ENCODE data around the gene CD247.

Gene CD247

DNA sequence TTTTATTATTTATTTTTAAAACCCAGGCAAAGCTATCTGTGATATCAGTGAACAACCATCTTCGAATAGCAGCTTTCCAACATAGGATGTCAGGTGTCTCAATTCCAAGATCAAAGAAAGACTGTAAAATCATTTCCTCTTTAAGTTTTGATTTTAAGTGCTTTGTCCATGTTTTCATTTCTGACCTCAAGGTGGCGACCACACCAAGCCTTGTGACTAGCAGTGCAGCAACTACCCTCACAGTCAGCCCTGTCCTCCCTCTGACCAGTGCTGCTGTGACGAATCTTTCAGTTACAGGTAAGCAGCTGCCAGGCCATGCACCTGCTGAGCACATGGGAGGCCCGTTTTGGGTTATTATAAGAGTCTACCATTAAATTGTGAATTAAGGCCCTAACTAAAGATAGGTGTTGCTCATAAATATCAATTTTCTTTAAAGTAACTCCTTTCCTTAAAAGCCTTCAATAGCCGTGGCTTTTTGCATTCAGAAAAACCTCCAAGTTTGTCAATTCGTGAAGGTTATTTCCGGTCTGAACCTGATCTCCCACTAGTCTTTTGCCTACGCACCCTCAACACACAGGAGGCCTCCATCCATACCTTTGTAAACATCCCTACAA is 117.0 kb downstream of the CD247 start:
- DNase-seq, result peak; percentile 48

GRCh38 chr1:167400359-167400953 is 117.9 kb downstream of the CD247 start:
- DNase-seq, result no peak

- no peak for DNase-seq
Measured at GRCh38 chr1:167392200-167392696, 126.1 kb downstream of the CD247 start.

GRCh38 chr1:167388976-167389375 is 129.4 kb downstream of the CD247 start:
- DNase-seq, result no peak

GRCh38 chr1:167387251-167387910 is 130.9 kb downstream of the CD247 start:
- DNase-seq, result no peak

Data from NCI-H774 (cell line).